HG03439 (cell line): Measurements from ENCODE around the gene CHGA.

Experiments
- ATAC-seq: cut with Tn5 transposase; IDR thresholded peaks from one replicate; pipeline ENCODE4 v1.9.1; 2021; ENCODE audit warnings: mild to moderate bottlenecking, moderate library complexity; ENCODE audit not compliant: unreplicated experiment

The CHGA gene

DNA sequence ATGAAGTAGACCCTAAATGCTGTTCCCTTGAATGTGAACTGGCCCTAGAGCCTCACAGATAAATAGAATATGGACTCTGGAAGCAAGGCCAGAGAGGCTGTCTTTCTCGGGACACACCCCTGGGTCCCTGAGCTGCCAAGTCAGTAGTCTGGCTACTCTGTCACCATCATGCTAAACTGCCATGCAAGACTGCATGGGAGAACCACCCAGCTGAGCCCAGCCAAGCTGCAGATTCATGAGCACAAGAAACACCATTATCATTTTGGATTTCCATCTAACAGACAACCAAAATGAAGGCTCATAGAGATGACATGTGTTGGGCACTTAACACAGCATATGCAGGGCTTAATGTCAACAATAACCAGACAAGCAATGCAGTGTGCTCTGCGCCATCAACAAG, 53.3 kb downstream of the CHGA start:
- ATAC-seq = no peak

DNA sequence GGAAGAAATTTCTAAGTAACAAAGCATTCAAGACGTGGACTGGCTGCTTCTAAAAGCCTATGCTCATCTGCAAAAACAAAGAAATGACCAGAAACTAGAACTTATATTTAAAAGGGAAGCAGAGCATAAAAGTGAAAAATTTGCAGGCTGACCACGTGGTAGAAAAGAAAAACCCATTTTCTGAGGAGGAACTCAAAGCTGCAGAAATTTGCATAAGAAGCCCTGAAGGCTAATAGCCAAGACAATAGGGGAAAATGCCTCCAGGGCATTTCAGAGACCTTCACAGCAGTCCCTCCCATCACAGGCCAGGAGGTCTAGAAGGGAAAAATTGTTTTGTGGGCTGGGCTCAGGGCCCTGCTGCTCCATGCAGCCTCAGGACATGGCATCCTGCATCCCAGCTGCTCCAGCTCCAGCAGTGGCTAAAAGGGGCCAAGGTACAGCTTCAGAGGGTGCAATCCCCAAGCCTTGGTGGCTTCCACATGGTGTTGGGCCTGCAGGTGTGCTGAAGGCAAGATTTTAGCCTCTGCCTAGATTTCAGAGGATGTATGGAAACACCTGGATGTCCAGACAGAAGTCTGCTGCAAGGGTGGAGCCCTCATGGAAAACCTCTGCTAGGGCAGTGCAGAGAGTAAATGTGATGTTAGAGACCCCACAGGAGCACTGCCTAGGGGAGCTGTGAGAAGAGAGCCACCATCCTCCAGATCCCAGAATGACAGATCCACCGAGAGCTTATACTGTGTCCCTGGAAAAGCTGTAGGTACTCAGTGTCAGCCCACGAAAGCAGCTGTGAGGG, 55.5 kb downstream of the CHGA start:
- ATAC-seq = no peak

DNA sequence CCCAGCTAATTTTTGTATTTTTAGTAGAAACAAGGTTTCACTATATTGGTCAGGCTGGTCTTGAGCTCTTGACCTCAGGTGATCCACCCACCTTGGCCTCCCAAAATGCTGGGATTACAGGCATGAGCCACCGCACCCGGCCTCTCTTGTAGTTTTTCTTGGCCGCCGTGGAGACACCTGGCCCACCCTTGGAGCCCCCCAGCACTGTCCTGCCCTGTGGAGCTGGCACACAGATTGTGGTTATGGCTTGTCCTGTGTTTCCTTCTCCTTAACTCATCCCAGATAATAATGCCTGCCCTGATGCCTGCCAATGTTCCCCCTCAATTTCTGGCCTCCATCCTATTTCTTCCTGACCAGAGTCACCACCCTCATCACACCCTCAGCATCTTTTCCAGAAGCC, 57.9 kb downstream of the CHGA start:
- ATAC-seq = no peak

DNA sequence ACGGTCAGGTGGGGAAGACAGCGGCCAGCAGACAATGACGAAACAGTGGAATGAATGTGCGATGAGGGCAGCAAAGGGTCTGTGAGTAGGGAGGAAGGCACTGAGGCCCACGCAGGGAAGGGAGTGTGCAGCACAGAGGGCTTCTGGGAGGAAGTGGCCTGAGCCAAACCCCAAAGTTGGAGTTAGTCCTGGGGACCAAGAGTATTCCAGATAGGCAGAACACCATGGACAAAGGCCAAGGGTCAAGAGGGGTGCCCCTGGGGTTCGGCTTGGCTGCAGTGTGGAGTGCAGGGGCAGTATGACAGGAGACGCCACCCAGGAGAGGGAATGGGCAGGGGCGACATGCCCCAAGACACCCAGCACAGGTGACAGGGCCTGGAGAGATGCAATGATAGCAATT, 58.8 kb downstream of the CHGA start:
- ATAC-seq = no peak

DNA sequence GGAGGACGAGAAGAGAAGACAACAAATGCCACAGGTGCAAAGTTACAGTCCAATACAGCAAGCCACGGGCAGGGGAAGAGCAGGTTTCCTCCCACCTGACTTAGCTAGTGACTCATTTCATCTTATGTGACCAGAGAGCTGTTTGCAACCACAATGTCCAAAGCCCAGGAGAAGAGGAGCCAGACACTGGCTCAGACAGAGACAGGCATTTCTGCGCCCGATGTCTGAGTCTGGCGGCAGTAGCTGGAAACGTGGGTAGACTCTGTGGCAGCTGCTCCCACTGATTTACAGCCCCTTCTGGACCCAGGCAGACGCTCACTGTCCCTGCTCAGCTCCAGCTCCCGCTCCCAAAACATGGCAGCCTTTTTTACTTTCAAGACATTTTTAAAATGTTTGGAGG, 60.0 kb downstream of the CHGA start:
- ATAC-seq = no peak

DNA sequence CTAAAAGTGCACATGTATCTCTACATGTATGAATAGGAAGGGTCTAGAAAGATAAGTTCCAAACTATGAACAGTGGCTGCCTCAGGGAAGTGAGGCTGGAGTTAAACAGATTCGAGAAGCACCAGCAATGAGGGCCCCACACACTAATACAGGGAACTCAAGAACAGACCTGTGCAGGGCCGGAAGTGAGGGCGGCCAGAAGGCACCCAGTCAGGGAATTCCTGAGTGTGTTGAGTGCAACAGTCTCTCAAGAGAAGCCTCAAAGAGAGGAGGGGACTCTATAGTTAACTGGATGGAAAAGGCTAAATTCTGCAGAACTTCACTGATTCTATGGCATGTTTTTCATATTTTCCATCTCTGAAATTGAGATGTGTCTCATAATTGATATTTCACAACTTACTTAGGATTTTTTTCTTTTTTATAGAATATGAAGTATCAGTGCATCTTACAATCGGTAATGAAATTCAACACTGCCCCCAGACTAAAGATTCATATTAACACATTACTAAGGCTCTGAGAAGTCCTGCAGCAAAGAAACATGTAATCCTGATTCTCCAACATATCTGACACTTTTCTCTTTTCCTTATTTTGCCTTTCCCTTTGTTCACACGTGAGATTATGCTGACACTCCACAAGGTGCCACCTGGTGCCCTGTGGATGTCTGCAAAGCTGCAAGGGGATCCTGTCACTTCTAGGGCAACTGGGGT, 61.3 kb downstream of the CHGA start:
- no peak for ATAC-seq
